Activated CD8-positive, alpha-beta T cell treated with anti-CD3 and anti-CD28 coated beads, Interleukin-2, amount 10 ng/mL, durations not matched to agents 7 days and 5 days (primary cell): ENCODE measurements around the gene CDK6. TPM values are rescaled to one million over a fixed set of nuclear protein-coding genes. Genes with fewer than 3 reads are reported as not detected.
"Not testable (repeated sequence)": the region's sequence is repeated elsewhere in the genome, so short reads cannot be mapped to it uniquely, and the experiment has no call there.

Experiments
- ATAC-seq: fragments of 150-1000 bp; cut with Tn5 transposase; one replicate; pipeline ENCODE4 v1.10.0; 2021; ENCODE audit warnings: moderate library complexity
- CTCF ChIA-PET: fragments of 350-600 bp; sonication (Branson Sonifier 250); formaldehyde crosslinking; loops from one replicate; lab custom pipeline; 2021; ENCODE audit warnings: antibody characterized with exemption; lab: Charles Lee
- POLR2A ChIA-PET: fragments of 350-600 bp; sonication (Branson Sonifier 250); formaldehyde crosslinking; loops from one replicate; lab custom pipeline; 2021; ENCODE audit warnings: antibody characterized with exemption; lab: Charles Lee
- DNase-seq: peaks from one replicate; pipeline ENCODE4 v3.0.0-alpha.2; 2020
- H3K27ac Mint-ChIP-seq: one replicate; pipeline ENCODE4 v1.8.0; 2021; ENCODE audit warnings: mild to moderate bottlenecking, mixed read lengths
- H3K27me3 Mint-ChIP-seq: one replicate; pipeline ENCODE4 v1.8.0; 2021; ENCODE audit warnings: low read depth, mixed read lengths
- H3K36me3 Mint-ChIP-seq: one replicate; pipeline ENCODE4 v1.8.0; 2021; ENCODE audit warnings: low read depth, mixed read lengths
- H3K4me1 Mint-ChIP-seq: one replicate; pipeline ENCODE4 v1.8.0; 2021; ENCODE audit warnings: low read depth, mixed read lengths
- H3K4me3 Mint-ChIP-seq: one replicate; pipeline ENCODE4 v1.8.0; 2021; ENCODE audit warnings: mild to moderate bottlenecking, mixed read lengths
- H3K9me3 Mint-ChIP-seq: one replicate; pipeline ENCODE4 v1.8.0; 2022; ENCODE audit warnings: mixed read lengths; ENCODE audit not compliant: insufficient read depth
- total RNA-seq, 2 experiments: library from RNA; stranded (reverse); gene quantifications; one replicate each; pipeline ENCODE4 v1.2.3, GENCODE V29; 2021

CDK6 gene
- total RNA-seq, 2 experiments from 2014 or later = 159 to 160 TPM

GRCh38 chr7:92613720-92614119 is 222.7 kb downstream of the CDK6 start:
- Mint-ChIP-seq H3K4me3 (no peak overlapping the region), H3K27me3 (no peaks in the 10 kb centered on the region), H3K27ac (no peak overlapping the region), H3K36me3 (peaks cover 69% of the 10 kb centered on the region), H3K9me3 (no peaks in the 10 kb centered on the region), H3K4me1 (peaks cover 19% of the 10 kb centered on the region)
- ATAC-seq (no peak), DNase-seq (no peak)
- ChIA-PET CTCF (interaction anchor here (0.9 to 1.7 kb wide), 4 partner anchors 15 to 219 kb away, joined by 3 to 6 read pairs (median 4); no protein-coding TSS in a partner anchor), POLR2A (interaction anchor here (0.7 to 0.8 kb wide), 2 partner anchors 219 to 619 kb away, joined by 3 read pairs; partner anchors contain the start of gene VPS50)

GRCh38 chr7:92613214-92613613 is 223.2 kb downstream of the CDK6 start:
- H3K9me3 Mint-ChIP-seq = no peaks in the 10 kb centered on the region
- H3K27me3 Mint-ChIP-seq = no peaks in the 10 kb centered on the region
- CTCF ChIA-PET = interaction anchor here (0.9 to 8.3 kb wide), 8 partner anchors 8 to 220 kb away, joined by 3 to 57 read pairs (median 8); partner anchors contain the start of gene FAM133B
- DNase-seq (no peak), ATAC-seq (no peak)
- POLR2A ChIA-PET = no interaction called here
- peaks cover 18% of the 10 kb centered on the region for H3K4me1 Mint-ChIP-seq
- no peak overlapping the region for H3K4me3 Mint-ChIP-seq
- H3K36me3 Mint-ChIP-seq = peaks cover 67% of the 10 kb centered on the region
- H3K27ac Mint-ChIP-seq = peak overlapping the region; percentile 65

DNA sequence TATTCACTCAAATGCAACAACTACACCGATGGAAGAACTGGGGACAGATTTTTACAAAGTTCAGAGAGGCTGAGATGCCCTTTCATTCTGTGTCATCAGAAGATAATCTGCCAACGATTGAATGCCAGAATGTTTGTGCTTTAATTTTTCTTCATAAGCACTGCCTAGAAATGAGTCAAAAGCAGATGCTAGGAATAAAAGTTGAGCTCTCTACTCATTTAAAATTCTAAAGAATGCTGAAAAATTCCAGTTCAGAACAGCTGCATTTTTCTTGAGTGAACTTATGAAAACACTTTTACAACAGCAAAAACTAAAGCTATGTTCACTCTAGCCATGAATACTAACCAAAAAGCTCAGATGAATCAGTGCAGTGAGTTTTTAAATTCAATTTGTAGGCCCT is 223.9 kb downstream of the CDK6 start:
- DNase-seq = no peak
- Mint-ChIP-seq H3K4me1 (peaks cover 17% of the 10 kb centered on the region), H3K27me3 (no peaks in the 10 kb centered on the region), H3K27ac (peak overlapping the region; percentile 65), H3K36me3 (peaks cover 63% of the 10 kb centered on the region), H3K4me3 (no peak overlapping the region), H3K9me3 (no peaks in the 10 kb centered on the region)
- CTCF ChIA-PET = interaction anchor here (1.2 to 8.3 kb wide), 7 partner anchors 9 to 220 kb away, joined by 4 to 57 read pairs (median 10); partner anchors contain the start of gene FAM133B
- POLR2A ChIA-PET = interaction anchor here (0.6 to 1.3 kb wide), 3 partner anchors 22 to 225 kb away, joined by 3 to 4 read pairs (median 3); partner anchors contain the start of gene FAM133B
- no peak for ATAC-seq

- no peaks in the 10 kb centered on the region for H3K27me3 Mint-ChIP-seq
- no peak overlapping the region for H3K27ac Mint-ChIP-seq
- CTCF ChIA-PET = interaction anchor here (0.9 to 8.3 kb wide), 7 partner anchors 10 to 225 kb away, joined by 3 to 57 read pairs (median 10); partner anchors contain the start of genes FAM133B, PEX1 and RBM48
- peaks cover 55% of the 10 kb centered on the region for H3K36me3 Mint-ChIP-seq
- H3K4me1 Mint-ChIP-seq = peaks cover 17% of the 10 kb centered on the region
- DNase-seq (no peak), ATAC-seq (no peak)
- POLR2A ChIA-PET = interaction anchor here (1.3 to 1.6 kb wide), 2 partner anchors 83 to 226 kb away, joined by 3 to 7 read pairs; partner anchors contain the start of genes PEX1 and RBM48
- H3K4me3 Mint-ChIP-seq = no peak overlapping the region
- H3K9me3 Mint-ChIP-seq = no peaks in the 10 kb centered on the region
These were observed 224.6 kb downstream of the CDK6 start for GRCh38 chr7:92611735-92612134.

DNA sequence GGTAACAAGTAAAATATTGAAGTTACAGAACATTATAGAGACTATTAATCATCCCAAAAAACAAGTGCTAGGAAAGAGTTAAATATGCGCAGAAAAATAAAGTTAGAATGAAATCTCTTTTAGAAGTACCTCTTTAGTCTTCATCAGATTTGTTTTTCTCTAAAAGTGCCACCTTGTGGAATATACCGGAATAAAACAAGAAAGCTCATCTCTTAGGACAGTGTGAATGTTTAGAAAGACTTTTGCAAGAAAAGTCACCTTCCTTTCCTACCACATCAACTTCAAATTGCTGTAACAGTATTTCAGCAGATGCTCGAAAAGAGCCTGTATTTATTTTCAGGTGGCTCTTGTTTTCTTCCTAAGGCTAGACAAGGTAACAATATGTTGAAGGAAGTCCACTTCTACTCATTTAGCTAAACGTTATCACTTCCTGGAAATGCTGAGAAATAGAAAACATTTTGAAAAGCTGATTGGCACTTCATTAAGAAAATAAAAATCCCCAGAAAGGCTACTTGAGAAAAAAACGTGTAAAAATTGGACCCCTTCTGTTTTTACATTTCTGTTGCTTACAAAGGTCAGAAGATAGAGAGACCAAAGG is 226.4 kb downstream of the CDK6 start:
- ATAC-seq (peak; percentile 47), DNase-seq (no peak)
- ChIA-PET POLR2A (interaction anchor here (0.8 to 1.8 kb wide), 5 partner anchors 9 to 223 kb away, joined by 3 to 6 read pairs (median 4); partner anchors contain the start of gene FAM133B), CTCF (interaction anchor here (0.5 to 8.3 kb wide), 19 partner anchors 8 to 537 kb away, joined by 3 to 57 read pairs (median 4); partner anchors contain the start of genes FAM133B, PEX1, RBM48 and SAMD9)
- Mint-ChIP-seq H3K4me1 (peaks cover 17% of the 10 kb centered on the region), H3K9me3 (no peaks in the 10 kb centered on the region), H3K27me3 (no peaks in the 10 kb centered on the region), H3K27ac (peak overlapping the region; percentile 33), H3K36me3 (peaks cover 51% of the 10 kb centered on the region), H3K4me3 (no peak overlapping the region)

DNA sequence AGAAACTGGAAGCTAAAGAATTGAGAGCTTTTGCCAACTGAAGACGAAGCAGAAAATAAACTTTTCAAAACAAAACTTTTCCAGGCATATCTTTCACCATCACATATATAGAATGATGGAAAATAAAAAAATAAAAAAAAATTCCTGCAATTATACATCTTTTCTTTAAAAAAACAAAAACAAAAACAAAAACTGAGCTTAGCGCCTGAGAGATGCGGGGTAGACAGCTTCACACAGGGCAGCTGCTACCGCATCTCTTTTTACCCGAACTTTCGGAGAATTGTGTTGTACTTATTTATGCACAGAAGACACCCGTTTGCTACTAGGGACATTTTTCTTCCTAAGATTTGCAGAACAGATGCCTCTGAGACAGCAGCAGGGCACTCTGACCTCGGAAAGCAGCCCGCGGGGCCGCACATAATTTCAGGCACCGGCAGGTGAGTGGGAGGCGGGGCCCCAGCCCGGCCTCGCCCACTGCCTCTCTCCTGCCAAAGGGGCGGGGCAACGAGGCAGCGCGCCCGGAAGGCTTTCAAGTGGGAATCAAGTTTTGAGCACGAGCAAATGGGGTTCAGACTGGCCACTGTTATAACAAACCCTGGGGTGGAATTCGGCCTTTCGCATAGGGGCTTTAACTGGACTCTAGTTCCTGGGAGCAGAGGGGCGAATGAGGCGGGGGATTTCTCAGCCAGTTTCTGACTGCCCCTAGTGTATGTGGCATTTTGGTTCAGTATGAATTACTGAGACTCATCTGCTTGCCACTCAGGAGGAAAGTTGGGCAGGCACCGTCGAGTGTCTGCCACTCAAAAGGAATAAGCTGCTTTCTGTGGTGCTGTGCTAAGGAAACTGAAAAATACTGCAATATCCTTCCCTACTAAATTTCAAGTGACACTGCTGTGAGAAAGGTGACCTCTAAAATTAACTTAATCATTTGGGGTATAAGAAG is 227.7 kb downstream of the CDK6 start:
- peaks cover 40% of the 10 kb centered on the region for H3K36me3 Mint-ChIP-seq
- ChIA-PET POLR2A (interaction anchor here (1.8 kb wide), 1 partner anchor 225 kb away, joined by 6 read pairs; no protein-coding TSS in a partner anchor), CTCF (interaction anchor here (1.1 to 8.3 kb wide), 6 partner anchors 10 to 224 kb away, joined by 3 to 57 read pairs (median 18); partner anchors contain the start of genes FAM133B, PEX1 and RBM48)
- H3K27me3 Mint-ChIP-seq = no peaks in the 10 kb centered on the region
- DNase-seq (no peak), ATAC-seq (no peak)
- no peaks in the 10 kb centered on the region for H3K9me3 Mint-ChIP-seq
- no peak overlapping the region for H3K27ac Mint-ChIP-seq
- peaks cover 17% of the 10 kb centered on the region for H3K4me1 Mint-ChIP-seq
- no peak overlapping the region for H3K4me3 Mint-ChIP-seq

- ATAC-seq (no peak), DNase-seq (no peak)
- Mint-ChIP-seq H3K9me3 (no peaks in the 10 kb centered on the region), H3K27me3 (no peaks in the 10 kb centered on the region), H3K4me3 (no peak overlapping the region), H3K27ac (no peak overlapping the region), H3K4me1 (peaks cover 13% of the 10 kb centered on the region), H3K36me3 (peaks cover 25% of the 10 kb centered on the region)
- ChIA-PET CTCF (interaction anchor here (1.4 to 8.3 kb wide), 2 partner anchors 8 to 17 kb away, joined by 3 to 57 read pairs; partner anchors contain the start of gene FAM133B), POLR2A (interaction anchor here (0.7 kb wide), 1 partner anchor 76 kb away, joined by 3 read pairs; no protein-coding TSS in a partner anchor)
These were observed 229.4 kb downstream of the CDK6 start for GRCh38 chr7:92606985-92607384.

DNA sequence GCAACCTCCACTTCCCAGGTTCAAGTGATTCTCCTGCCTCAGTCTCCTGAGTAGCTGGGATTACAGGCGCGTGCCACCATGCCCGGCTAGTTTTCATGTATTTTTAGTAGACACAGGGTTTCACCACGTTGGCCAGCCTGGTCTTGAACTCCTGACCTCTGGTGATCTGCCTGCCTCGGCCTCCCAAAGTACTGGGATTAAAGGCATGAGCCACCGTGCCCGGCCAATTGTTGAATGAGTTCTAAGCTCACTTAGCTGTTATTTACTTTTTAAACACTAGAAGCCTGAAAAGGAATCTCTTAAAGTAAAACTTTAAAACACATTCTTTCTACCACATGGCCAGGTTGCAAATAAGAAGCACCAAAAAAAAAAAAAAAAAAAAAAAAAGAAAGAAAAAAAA is 231.9 kb downstream of the CDK6 start:
- H3K4me3 Mint-ChIP-seq, H3K9me3 Mint-ChIP-seq, POLR2A ChIA-PET, H3K4me1 Mint-ChIP-seq, ATAC-seq, H3K27ac Mint-ChIP-seq, H3K27me3 Mint-ChIP-seq, DNase-seq: not testable (repeated sequence)
- CTCF ChIA-PET = interaction anchor here (0.6 to 2.2 kb wide), 3 partner anchors 11 to 443 kb away, joined by 3 to 5 read pairs (median 3); no protein-coding TSS in a partner anchor
- H3K36me3 Mint-ChIP-seq = peaks cover 15% of the 10 kb centered on the region

GRCh38 chr7:92603089-92603445 is 233.3 kb downstream of the CDK6 start:
- CTCF ChIA-PET = interaction anchor here (2.0 to 3.2 kb wide), 4 partner anchors 8 to 13 kb away, joined by 5 to 18 read pairs (median 10); partner anchors contain the start of gene FAM133B

DNA sequence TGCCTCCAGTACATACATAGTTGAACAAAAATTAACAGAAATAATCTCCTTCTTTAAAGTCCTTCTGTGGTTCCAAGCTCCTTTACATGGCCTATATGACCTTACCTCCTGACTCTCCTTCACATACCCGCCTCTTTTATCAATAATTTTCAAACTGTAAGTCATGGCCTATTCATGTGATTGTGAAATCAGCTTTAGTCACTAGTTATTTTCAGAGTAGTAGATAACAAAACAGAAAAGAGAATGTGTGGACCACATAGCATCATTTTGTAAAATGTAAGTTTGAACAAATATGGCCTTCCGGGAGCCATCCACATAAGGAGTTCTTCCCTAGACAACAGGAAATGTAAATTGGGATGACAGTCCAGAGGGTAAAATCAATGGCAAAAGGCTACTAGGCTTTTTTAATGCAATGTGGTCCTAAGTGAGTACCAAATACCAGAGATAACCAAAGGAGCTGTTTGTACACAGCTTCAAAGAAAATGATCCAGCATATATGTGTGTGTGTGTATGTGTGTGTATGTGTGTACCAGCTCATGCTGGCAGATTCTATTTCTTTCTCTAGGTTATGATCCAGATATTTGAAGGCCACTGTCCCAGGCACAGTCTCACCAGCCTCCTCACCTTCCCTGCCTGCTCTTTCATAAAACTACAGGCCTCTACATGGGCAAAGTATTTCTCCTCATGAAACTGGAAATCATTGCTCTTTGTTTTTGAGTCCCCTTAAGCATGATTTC is 233.9 kb downstream of the CDK6 start:
- no peak for ATAC-seq
- Mint-ChIP-seq H3K27ac (no peak overlapping the region), H3K4me3 (no peak overlapping the region), H3K36me3 (peaks cover 11% of the 10 kb centered on the region), H3K9me3 (no peaks in the 10 kb centered on the region), H3K27me3 (no peaks in the 10 kb centered on the region), H3K4me1 (no peaks in the 10 kb centered on the region)
- ChIA-PET POLR2A (interaction anchor here (1.1 kb wide), 1 partner anchor 12 kb away, joined by 5 read pairs; the partner anchor contains the start of gene FAM133B), CTCF (interaction anchor here (2.0 to 3.2 kb wide), 4 partner anchors 9 to 14 kb away, joined by 5 to 18 read pairs (median 10); partner anchors contain the start of gene FAM133B)
- no peak for DNase-seq

More at GRCh38 chr7:92603089-92603445, 233.3 kb downstream of the CDK6 start:
- H3K9me3 Mint-ChIP-seq = no peaks in the 10 kb centered on the region
- no peaks in the 10 kb centered on the region for H3K4me1 Mint-ChIP-seq
- peaks cover 11% of the 10 kb centered on the region for H3K36me3 Mint-ChIP-seq
- ATAC-seq = no peak
- DNase-seq = no peak
- no peak overlapping the region for H3K27ac Mint-ChIP-seq
- POLR2A ChIA-PET = interaction anchor here (1.1 kb wide), 1 partner anchor 13 kb away, joined by 5 read pairs; the partner anchor contains the start of gene FAM133B
- H3K4me3 Mint-ChIP-seq = no peak overlapping the region
- no peaks in the 10 kb centered on the region for H3K27me3 Mint-ChIP-seq
